Cardiac muscle cell (in vitro differentiated cells and primary cell): ENCODE measurements around the gene GRIN1. TPM values are rescaled to one million over a fixed set of nuclear protein-coding genes. Genes with fewer than 3 reads are reported as not detected.

ENCODE experiments used
- DNase-seq, 2 donors: peaks; one replicate each; pipeline versions ENCODE4 v3.0.0 to v3.0.0-alpha.2; 2010 to 2017; ENCODE audit warnings: low read depth in 1 of 2, low spot score in 1 of 2
- H3K27ac ChIP-seq: fragments of 200-600 bp; sonication (generic); 2 replicates; pipeline ENCODE4 v1.5.1; 2016
- H3K27me3 ChIP-seq: fragments of 200-600 bp; sonication (generic); 2 replicates; pipeline ENCODE4 v1.6.0; 2016; ENCODE audit warnings: control low read depth
- H3K36me3 ChIP-seq: fragments of 200-600 bp; sonication (generic); 2 replicates; pipeline ENCODE4 v1.5.1; 2016; ENCODE audit warnings: control low read depth
- H3K4me1 ChIP-seq: fragments of 200-600 bp; sonication (generic); 2 replicates; pipeline ENCODE4 v1.8.1; 2017; ENCODE audit warnings: low read depth, mild to moderate bottlenecking, mixed run types
- H3K4me3 ChIP-seq: fragments of 200-600 bp; sonication (generic); 2 replicates; pipeline ENCODE4 v1.5.1; 2016; ENCODE audit warnings: mild to moderate bottlenecking
- H3K9me3 ChIP-seq: fragments of 200-600 bp; sonication (generic); 2 replicates; pipeline ENCODE4 v1.5.1; 2017; ENCODE audit warnings: low read depth, mild to moderate bottlenecking, control low read depth
- polyA plus RNA-seq: library from polyadenylated mRNA; unstranded; fragments of >200 nt; fragmentation: Nextera tagmentation; extraction: Ambion mirVana; gene quantifications from 2 replicates; pipeline ENCODE4 v1.2.1, GENCODE V29; 2016
- total RNA-seq: library from RNA; depleted of rRNA; stranded (reverse); fragments of >200 nt; gene quantifications from 2 replicates; pipeline ENCODE4 v1.2.3, GENCODE V29; 2016
- TF ChIP-seq, protein P1 (sequence below): IDR thresholded peaks from 2 replicates; pipeline ENCODE4 v1.5.1; 2012; ENCODE audit warnings: low read depth, mild to moderate bottlenecking, low read length

Gene GRIN1
- total and polyA plus RNA-seq, 2 experiments from 2014 or later = 0.03 to 0.22 TPM

DNA sequence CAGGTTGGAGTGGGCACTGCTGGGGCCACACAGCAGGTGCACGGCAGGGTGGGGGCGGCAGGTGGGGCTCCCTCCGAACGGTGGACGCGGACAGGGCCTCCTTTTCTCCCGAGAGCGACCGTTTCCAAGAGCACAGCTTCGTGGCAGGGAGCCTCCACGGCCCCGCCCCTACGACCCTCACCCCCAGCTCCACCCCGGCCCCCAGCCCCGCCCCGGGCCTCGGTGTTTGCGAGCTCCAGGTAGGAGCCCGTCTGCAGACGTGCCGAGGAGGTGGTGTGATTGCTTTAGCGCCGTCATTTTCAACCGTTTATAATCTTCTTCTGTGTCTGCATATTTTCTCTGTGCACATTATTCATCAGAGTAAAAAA, 8.8 kb downstream of the GRIN1 start:
- DNase-seq = no peak
- no peaks in the 10 kb centered on the region for H3K36me3 ChIP-seq
- peaks cover 65% of the 10 kb centered on the region for H3K27me3 ChIP-seq
- no peaks in the 10 kb centered on the region for H3K9me3 ChIP-seq
- H3K4me1 ChIP-seq = no peaks in the 10 kb centered on the region
- TF ChIP-seq, protein P1, sequence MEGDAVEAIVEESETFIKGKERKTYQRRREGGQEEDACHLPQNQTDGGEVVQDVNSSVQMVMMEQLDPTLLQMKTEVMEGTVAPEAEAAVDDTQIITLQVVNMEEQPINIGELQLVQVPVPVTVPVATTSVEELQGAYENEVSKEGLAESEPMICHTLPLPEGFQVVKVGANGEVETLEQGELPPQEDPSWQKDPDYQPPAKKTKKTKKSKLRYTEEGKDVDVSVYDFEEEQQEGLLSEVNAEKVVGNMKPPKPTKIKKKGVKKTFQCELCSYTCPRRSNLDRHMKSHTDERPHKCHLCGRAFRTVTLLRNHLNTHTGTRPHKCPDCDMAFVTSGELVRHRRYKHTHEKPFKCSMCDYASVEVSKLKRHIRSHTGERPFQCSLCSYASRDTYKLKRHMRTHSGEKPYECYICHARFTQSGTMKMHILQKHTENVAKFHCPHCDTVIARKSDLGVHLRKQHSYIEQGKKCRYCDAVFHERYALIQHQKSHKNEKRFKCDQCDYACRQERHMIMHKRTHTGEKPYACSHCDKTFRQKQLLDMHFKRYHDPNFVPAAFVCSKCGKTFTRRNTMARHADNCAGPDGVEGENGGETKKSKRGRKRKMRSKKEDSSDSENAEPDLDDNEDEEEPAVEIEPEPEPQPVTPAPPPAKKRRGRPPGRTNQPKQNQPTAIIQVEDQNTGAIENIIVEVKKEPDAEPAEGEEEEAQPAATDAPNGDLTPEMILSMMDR = no peak
- H3K4me3 ChIP-seq = no peak overlapping the region
- no peak overlapping the region for H3K27ac ChIP-seq

DNA sequence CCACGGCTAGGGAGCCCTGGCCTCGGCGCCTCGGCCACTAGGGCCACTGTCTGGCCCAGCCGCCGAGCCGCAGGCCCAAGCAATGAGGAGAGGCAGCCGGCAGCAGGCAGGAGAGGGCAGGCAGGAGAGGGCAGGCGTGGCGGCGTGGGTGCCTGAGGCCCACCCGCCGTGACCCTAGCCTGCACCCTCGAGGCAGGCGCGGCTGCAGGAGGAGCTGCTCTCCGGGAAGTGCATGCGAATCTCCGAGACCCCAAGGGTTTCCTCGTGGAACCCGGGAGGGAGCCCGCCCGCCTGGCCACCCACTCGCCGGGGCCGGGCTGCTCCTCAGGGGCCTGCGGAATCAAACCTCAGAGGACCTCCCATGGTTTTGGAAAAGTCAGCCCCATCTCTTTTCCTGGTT, 9.3 kb downstream of the GRIN1 start:
- TF ChIP-seq, protein P1 = no peak
- Histone ChIP-seq H3K9me3 (no peaks in the 10 kb centered on the region), H3K4me1 (no peaks in the 10 kb centered on the region), H3K27me3 (peaks cover 61% of the 10 kb centered on the region), H3K36me3 (no peaks in the 10 kb centered on the region), H3K27ac (no peak overlapping the region), H3K4me3 (no peak overlapping the region)
- no peak for DNase-seq

DNA sequence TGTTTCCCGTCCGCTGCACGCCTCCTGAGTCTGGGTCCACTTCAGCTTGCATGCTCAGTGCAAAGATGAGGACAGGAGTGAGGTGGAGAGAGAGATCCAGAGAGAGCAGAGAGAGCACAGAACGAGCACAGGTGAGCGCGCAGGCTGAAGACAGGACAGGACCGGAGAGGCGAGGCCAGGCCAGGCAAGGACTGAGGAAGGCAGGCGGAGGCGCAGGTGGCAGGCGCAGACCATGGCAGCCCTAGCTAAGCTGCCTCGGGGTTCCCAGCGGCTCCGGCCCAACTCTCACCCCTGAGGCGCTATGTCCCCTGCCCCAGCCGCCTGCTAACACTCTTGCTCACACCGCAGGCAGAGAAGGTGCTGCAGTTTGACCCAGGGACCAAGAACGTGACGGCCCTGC, 9.7 kb downstream of the GRIN1 start:
- Histone ChIP-seq H3K27me3 (peaks cover 56% of the 10 kb centered on the region), H3K27ac (no peak overlapping the region), H3K4me3 (no peak overlapping the region), H3K4me1 (no peaks in the 10 kb centered on the region), H3K36me3 (no peaks in the 10 kb centered on the region), H3K9me3 (no peaks in the 10 kb centered on the region)
- no peak for DNase-seq
- TF ChIP-seq, protein P1 = no peak

DNA sequence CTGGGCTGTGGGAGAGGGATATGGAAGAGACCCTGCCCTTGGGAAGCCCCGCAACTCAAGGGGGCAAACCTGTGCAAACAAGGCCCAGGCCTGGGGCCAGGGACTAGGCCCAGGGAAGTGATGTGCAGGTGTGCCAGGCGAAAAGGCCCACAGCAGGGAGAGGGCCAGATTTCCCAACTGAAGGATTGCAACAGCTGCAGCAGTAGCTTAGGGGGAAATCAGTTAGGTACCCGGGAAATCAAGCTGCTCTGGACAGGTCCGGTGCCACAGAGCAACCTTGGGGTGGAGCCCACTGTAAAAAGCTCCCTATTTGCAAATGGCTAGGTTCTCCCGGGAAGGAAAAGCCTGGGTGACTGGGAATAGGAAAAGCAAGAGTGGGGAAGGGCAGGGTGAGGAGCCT, 10.4 kb downstream of the GRIN1 start:
- TF ChIP-seq, protein P1 = no peak
- no peaks in the 10 kb centered on the region for H3K36me3 ChIP-seq
- DNase-seq = no peak
- H3K4me3 ChIP-seq = no peak overlapping the region
- no peaks in the 10 kb centered on the region for H3K9me3 ChIP-seq
- H3K27ac ChIP-seq = no peak overlapping the region
- peaks cover 50% of the 10 kb centered on the region for H3K27me3 ChIP-seq
- no peaks in the 10 kb centered on the region for H3K4me1 ChIP-seq

DNA sequence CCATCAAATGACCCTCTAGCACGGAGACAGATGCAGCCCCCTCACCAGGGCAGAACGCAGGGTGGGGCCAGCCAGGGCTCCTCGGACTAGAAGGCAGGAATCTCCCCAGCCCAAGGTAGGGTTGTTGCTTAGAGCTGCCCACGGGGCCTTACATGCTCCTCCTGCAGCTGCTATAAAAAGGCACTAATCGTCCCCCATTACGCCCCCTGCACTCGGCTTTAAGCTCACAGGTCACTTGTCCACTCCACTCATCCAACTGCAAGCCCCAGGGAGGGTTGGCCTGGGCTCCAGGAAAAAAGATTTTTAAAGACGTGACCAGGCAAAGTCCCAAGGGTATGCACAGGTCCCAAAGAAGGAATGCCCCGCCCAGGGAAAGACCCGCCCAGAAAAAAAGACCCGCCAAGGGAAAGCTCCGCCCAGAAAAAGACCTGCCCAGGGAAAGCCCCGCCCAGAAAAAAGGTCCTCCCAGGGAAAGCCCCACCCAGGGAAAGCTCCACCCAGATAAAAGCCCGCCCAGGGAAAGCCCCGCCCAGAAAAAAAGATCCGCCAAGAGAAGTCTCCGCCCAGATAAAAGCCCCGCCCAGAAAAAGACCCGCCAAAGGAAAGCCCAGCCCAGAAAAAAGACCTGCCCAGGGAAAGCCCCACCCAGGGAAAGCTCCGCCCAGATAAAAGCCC, 11.1 kb downstream of the GRIN1 start:
- Histone ChIP-seq H3K9me3 (no peaks in the 10 kb centered on the region), H3K27ac (no peak overlapping the region), H3K36me3 (no peaks in the 10 kb centered on the region), H3K4me1 (no peaks in the 10 kb centered on the region), H3K27me3 (peaks cover 55% of the 10 kb centered on the region), H3K4me3 (no peak overlapping the region)
- DNase-seq = no peak
- TF ChIP-seq, protein P1 = no peak
